NT2/D1 (cell line): ENCODE results near the gene PRKG1.
A peak's percentile ranks its signal among the peaks of the same experiment; 100 is the strongest.
"Not testable (repeated sequence)": the region's sequence is repeated elsewhere in the genome, so short reads cannot be mapped to it uniquely, and the experiment has no call there.

Experiments used
- DNase-seq: peaks from one replicate; pipeline ENCODE4 v3.0.0-alpha.2; 2011; ENCODE audit warnings: low read depth, low spot score
- H3K27me3 ChIP-seq: 2 replicates; pipeline ENCODE4 v1.6.0; 2011; ENCODE audit warnings: mild to moderate bottlenecking; ENCODE audit not compliant: insufficient read length, insufficient read depth
- H3K36me3 ChIP-seq: 2 replicates; pipeline ENCODE4 v1.6.1; 2011; ENCODE audit warnings: mild to moderate bottlenecking, low read length, mixed read lengths; ENCODE audit not compliant: insufficient read depth, insufficient read length
- H3K4me1 ChIP-seq: 2 replicates; pipeline ENCODE4 v1.5.1; 2011; ENCODE audit not compliant: insufficient read depth, insufficient read length
- H3K4me3 ChIP-seq: 2 replicates; pipeline ENCODE4 v1.5.1; 2011; ENCODE audit warnings: low read depth; ENCODE audit not compliant: insufficient read length
- H3K9ac ChIP-seq: 2 replicates; pipeline ENCODE4 v1.6.0; 2011; ENCODE audit warnings: low read depth; ENCODE audit not compliant: insufficient read length
- H3K9me3 ChIP-seq: 2 replicates; pipeline ENCODE4 v1.5.1; 2011; ENCODE audit warnings: mild to moderate bottlenecking, low read length; ENCODE audit not compliant: insufficient read depth
- SUZ12 ChIP-seq: IDR thresholded peaks from 2 replicates; pipeline ENCODE4 v1.6.1; 2011; ENCODE audit not compliant: insufficient read length, insufficient read depth; ENCODE audit errors: extremely low read depth
- YY1 ChIP-seq: IDR thresholded peaks from 2 replicates; pipeline ENCODE4 v1.6.1; 2011; ENCODE audit not compliant: insufficient read length, insufficient read depth
- ZNF274 ChIP-seq: IDR thresholded peaks from 2 replicates; pipeline ENCODE4 v1.6.1; 2011; ENCODE audit warnings: mild to moderate bottlenecking, low read depth, low read length

The PRKG1 gene

DNA sequence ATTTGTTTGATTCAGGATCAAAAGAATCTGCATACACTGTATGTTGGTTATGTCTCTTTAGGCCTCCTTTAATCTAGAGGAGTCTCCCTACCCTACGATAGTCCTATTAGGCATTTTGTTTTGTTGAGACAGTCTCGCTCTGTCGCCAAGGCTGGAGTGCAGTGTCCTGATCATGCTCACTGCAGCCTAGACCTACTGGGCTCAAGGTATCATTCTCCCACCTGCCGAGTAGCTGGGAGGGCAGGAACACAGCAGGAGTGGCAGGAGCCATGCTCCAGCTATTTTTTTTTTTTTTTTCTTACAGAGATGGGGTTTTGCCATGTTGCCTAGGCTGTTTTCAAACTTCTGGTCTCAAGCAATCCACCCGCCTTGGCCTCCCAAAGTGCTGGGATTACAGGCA is 1116.8 kb downstream of the PRKG1 start:
- no peaks in the 10 kb centered on the region for H3K27me3 ChIP-seq
- H3K4me3 ChIP-seq = no peak overlapping the region
- no peak overlapping the region for H3K9ac ChIP-seq
- no peaks in the 10 kb centered on the region for H3K9me3 ChIP-seq
- DNase-seq = no peak
- TF ChIP-seq SUZ12 = no peak
- no peak for TF ChIP-seq ZNF274
- no peak for TF ChIP-seq YY1
- no peaks in the 10 kb centered on the region for H3K36me3 ChIP-seq
- no peaks in the 10 kb centered on the region for H3K4me1 ChIP-seq

DNA sequence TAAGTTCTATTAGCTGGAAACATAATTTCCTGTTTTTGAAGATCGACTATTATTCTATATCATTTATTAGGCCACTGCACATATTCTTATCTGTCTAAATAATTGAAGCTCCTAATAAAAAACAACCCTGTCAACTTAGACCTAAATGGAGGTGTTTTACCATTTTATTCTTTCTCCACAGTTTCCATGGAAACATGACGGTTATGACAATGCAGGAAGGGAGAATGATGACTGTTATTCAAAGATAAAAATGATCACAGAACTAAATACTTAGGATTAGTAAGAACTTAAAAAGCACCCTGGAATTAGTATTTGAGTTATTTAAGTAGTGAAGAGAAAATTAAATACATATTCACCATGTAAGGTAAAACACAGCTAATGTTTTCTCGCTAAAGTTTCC is 1119.9 kb downstream of the PRKG1 start:
- H3K27me3 ChIP-seq = no peaks in the 10 kb centered on the region
- H3K9ac ChIP-seq = no peak overlapping the region
- H3K4me1 ChIP-seq = no peaks in the 10 kb centered on the region
- H3K36me3 ChIP-seq = no peaks in the 10 kb centered on the region
- DNase-seq = no peak
- no peak overlapping the region for H3K4me3 ChIP-seq
- no peaks in the 10 kb centered on the region for H3K9me3 ChIP-seq
- TF ChIP-seq YY1 (no peak), ZNF274 (no peak), SUZ12 (no peak)

DNA sequence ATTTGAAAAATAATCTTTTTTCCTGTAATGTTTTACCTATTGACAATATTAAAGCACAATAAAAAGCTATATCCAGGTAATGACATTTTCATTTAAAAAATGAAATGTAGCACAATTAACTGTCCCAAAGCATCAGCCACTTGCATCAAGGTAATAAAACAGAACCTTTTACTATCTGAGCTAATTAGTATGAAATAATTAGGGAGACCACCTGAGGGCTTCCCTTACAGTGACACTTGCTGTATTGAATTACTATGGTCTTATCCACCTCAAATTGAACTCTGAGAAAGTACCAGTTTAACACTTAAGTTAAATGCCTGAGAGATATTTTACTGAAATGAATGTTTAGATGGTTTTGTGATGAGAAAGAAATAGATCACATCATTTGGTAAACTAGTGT is 1120.4 kb downstream of the PRKG1 start:
- H3K4me1 ChIP-seq = no peaks in the 10 kb centered on the region
- DNase-seq = no peak
- H3K4me3 ChIP-seq = no peak overlapping the region
- no peaks in the 10 kb centered on the region for H3K27me3 ChIP-seq
- TF ChIP-seq YY1 (no peak), SUZ12 (no peak), ZNF274 (no peak)
- no peaks in the 10 kb centered on the region for H3K36me3 ChIP-seq
- H3K9me3 ChIP-seq = no peaks in the 10 kb centered on the region
- no peak overlapping the region for H3K9ac ChIP-seq

DNA sequence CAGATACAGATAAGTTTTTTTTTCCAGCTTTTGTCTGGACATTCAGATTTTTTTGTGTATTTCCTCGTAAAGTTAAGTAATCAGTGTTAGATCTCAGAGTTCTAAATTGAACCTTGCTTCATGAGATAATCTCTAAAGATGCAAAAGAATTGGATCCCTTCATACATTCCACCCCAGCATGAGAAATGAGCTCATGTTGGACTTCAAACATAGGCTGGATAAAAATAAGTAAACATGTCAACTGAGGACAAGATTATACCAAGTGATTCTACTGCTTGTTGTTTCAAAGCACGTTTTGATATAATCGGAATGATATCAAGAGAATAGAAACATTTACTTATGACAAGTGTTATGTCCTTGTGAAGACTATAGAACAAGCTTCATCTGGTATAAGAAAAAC is 1122.8 kb downstream of the PRKG1 start:
- no peak for TF ChIP-seq YY1
- no peak for TF ChIP-seq SUZ12
- TF ChIP-seq ZNF274 = no peak
- no peaks in the 10 kb centered on the region for H3K36me3 ChIP-seq
- no peak overlapping the region for H3K4me3 ChIP-seq
- H3K9me3 ChIP-seq = no peaks in the 10 kb centered on the region
- no peak overlapping the region for H3K9ac ChIP-seq
- no peak for DNase-seq
- H3K4me1 ChIP-seq = no peaks in the 10 kb centered on the region
- H3K27me3 ChIP-seq = no peaks in the 10 kb centered on the region

- H3K9me3 ChIP-seq = no peaks in the 10 kb centered on the region
- H3K27me3 ChIP-seq = no peaks in the 10 kb centered on the region
- H3K4me3 ChIP-seq = no peak overlapping the region
- H3K4me1 ChIP-seq = no peaks in the 10 kb centered on the region
- DNase-seq = no peak
- TF ChIP-seq SUZ12 (no peak), YY1 (no peak), ZNF274 (no peak)
- no peaks in the 10 kb centered on the region for H3K36me3 ChIP-seq
- no peak overlapping the region for H3K9ac ChIP-seq
These were observed 1124.3 kb downstream of the PRKG1 start for GRCh38 chr10:52198540-52198939.

DNA sequence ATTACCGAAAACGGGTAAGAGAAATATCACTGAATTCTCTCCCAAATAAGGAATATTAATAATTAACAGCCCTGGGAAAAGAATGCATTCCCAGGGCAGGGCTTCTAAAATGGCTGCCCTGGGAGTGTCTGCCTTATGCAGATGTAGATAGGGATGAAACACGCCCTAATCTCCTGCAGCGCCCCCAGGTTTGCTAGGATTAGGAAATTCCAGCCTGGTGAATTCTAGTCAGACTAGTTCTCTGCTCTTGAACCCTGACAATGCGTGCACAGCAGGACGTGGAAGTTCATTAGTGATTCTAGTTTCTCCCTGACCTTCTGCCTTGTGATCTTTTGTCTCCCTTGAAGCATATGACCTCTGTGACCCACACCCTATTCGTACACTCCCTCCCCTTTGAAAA is 1130.6 kb downstream of the PRKG1 start:
- not testable (repeated sequence) for H3K27me3 ChIP-seq, H3K36me3 ChIP-seq, H3K4me3 ChIP-seq, H3K4me1 ChIP-seq, H3K9me3 ChIP-seq, H3K9ac ChIP-seq
- peak; percentile 9 for DNase-seq

- TF ChIP-seq SUZ12 (no peak), YY1 (no peak), ZNF274 (no peak)
- no peaks in the 10 kb centered on the region; the same call in 1 of the 2 replicates for H3K9me3 ChIP-seq
These were observed 1134.1 kb downstream of the PRKG1 start for GRCh38 chr10:52208365-52208764.

DNA sequence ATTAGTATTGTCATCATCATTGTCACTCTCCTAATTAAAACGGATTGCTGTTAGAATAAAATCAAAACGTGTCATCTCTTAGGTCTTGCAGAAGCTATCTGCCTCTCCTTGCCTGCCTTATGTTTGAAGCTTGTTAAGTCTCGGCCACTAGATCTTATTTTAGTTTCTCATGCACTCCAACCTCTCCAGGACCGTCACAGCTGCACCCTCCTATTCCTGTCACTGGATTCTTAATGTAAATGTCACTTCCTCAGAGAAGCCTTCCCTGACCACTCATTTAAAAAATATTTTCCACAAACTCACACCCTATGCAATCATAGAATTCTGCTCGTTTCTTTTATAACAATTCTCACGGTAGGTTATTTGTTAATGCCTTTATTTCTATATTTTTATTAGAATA is 1135.9 kb downstream of the PRKG1 start:
- Histone ChIP-seq H3K36me3 (no peaks in the 10 kb centered on the region), H3K27me3 (no peaks in the 10 kb centered on the region), H3K9me3 (no peaks in the 10 kb centered on the region), H3K4me1 (peaks cover 3% of the 10 kb centered on the region), H3K4me3 (no peak overlapping the region), H3K9ac (no peak overlapping the region)
- TF ChIP-seq ZNF274 = no peak
- TF ChIP-seq YY1 = no peak
- TF ChIP-seq SUZ12 = no peak
- DNase-seq = no peak

More at GRCh38 chr10:52208365-52208764, 1134.1 kb downstream of the PRKG1 start:
- Histone ChIP-seq H3K4me3 (no peak overlapping the region), H3K9ac (no peak overlapping the region), H3K4me1 (peaks cover 3% of the 10 kb centered on the region), H3K27me3 (no peaks in the 10 kb centered on the region), H3K36me3 (no peaks in the 10 kb centered on the region)
- DNase-seq = no peak
